Embryonic facial prominence (tissue), 1 donor: Measurements from ENCODE around the gene SPEM1.
"Not testable (repeated sequence)": the region's sequence is repeated elsewhere in the genome, so short reads cannot be mapped to it uniquely, and the experiment has no call there.

ENCODE experiments used
- DNase-seq: peaks from one replicate; pipeline ENCODE4 v3.0.0-alpha.2; 2016; ENCODE audit errors: extremely low spot score

Gene SPEM1

GRCh38 chr17:7468804-7469389 is 48.8 kb downstream of the SPEM1 start:
- DNase-seq: no peak

DNA sequence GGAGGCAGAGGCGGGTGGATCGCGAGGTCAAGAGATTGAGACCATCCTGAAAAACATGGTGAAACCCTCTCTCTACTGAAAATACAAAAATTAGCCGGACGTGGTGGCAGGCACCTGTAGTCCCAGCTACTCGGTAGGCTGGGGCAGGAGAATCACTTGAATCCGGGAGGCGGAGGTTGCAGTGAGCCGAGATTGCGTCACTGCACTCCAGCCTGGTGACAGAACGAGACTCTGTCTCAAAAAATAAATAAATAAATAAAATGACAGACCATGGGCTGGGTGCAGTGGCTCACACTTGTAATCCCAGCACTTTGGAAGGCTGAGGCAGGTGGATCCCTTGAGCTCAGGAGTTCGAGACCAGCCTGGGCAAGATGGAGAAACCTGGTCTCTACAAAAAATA is 49.7 kb downstream of the SPEM1 start:
- not testable (repeated sequence) for DNase-seq

DNA sequence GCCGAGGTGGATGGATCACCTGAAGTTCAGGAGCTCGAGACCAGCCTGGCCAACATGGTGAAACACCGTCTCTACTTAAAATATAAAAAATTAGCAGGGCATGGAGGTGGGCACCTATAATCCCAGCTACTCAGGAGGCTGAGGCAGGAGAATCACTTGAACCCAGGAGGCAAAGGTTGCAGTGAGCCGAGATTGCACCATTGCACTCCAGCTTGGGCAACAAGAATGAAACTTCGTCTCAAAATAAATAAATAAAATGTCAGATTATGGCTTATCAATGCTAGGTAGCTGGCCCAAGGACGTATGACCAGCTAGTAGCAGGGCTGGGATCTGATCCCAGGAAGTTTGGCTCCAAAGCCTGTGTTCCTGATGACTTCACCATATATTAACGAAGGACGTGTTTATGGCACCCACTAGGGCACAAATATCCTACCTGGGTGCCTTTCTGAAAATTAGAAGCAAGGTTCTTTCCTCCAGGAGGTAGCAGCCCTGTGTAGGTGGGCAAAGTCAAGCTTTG is 50.4 kb downstream of the SPEM1 start:
- not testable (repeated sequence) for DNase-seq
